ENCODE results near the gene VPS39.

VPS39 gene

GRCh38 chr15:42149493-42150218, 58.4 kb downstream of the VPS39 start:
- H3K27ac Mint-ChIP-seq, result no peak overlapping the region
- no peaks in the 10 kb centered on the region for H3K4me1 Mint-ChIP-seq (ENCODE audit: low read depth)
- no peaks in the 10 kb centered on the region for H3K9me3 Mint-ChIP-seq
- DNase-seq, result no peak
- H3K27me3 Mint-ChIP-seq, result peaks cover 2% of the 10 kb centered on the region
- no peaks in the 10 kb centered on the region for H3K36me3 Mint-ChIP-seq (ENCODE audit: low read depth)
- H3K4me3 Mint-ChIP-seq, result no peak overlapping the region

DNA sequence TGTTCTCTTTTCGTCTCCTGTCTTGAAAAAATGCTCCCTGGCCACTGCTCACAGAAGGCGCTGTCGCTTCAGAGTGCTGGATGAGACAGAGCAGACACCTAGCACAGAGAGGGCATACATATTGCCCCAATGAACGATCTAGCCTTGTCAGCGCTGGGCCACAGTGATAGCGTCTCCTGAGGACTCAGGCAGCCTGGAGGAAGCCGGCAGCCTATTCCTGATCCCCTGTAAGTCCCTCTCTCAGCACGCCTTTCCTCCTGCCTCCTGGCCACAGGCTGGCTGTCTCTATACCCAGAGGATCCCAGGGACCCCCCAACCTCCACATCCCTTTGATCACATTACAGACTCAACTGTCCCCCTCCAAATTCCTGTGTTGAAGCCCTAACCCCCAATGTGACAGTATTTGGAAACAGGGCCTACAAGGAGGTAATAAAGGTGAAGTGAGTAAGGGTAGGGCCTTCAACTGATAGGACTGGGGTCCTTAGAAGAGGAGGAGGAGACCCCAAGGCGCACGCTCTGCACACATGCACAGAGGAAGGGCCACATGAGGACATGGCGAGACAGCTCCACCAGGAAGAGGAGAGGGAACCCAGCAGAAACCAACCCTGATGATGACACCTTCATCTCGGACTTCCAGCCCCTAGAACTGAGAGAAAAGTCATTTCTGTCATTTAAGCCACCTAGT, 59.2 kb downstream of the VPS39 start:
- Mint-ChIP-seq H3K4me1 (ENCODE audit: low read depth) (no peaks in the 10 kb centered on the region), H3K36me3 (ENCODE audit: low read depth) (no peaks in the 10 kb centered on the region), H3K4me3 (no peak overlapping the region), H3K27me3 (peaks cover 2% of the 10 kb centered on the region), H3K9me3 (no peaks in the 10 kb centered on the region), H3K27ac (no peak overlapping the region)
- DNase-seq, result no peak

DNA sequence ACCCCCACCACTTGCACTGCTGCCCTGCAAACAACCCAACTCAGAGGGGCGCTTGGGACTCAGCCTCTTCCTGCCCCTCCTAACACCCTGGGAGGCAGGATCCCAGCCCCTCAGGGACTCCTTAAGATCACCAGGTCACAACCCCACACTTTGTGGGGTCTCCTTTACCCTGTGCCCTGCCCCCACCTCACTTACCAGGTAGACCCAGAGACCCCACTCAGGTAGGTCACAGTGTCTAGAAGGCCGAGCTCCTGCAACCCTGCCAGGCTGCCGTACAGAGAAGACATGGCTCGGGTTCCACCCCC, 60.7 kb downstream of the VPS39 start:
- Mint-ChIP-seq H3K36me3 (ENCODE audit: low read depth) (no peaks in the 10 kb centered on the region), H3K27me3 (peaks cover 2% of the 10 kb centered on the region), H3K27ac (no peak overlapping the region), H3K4me3 (no peak overlapping the region), H3K4me1 (ENCODE audit: low read depth) (no peaks in the 10 kb centered on the region), H3K9me3 (no peaks in the 10 kb centered on the region)
- DNase-seq, result no peak

DNA sequence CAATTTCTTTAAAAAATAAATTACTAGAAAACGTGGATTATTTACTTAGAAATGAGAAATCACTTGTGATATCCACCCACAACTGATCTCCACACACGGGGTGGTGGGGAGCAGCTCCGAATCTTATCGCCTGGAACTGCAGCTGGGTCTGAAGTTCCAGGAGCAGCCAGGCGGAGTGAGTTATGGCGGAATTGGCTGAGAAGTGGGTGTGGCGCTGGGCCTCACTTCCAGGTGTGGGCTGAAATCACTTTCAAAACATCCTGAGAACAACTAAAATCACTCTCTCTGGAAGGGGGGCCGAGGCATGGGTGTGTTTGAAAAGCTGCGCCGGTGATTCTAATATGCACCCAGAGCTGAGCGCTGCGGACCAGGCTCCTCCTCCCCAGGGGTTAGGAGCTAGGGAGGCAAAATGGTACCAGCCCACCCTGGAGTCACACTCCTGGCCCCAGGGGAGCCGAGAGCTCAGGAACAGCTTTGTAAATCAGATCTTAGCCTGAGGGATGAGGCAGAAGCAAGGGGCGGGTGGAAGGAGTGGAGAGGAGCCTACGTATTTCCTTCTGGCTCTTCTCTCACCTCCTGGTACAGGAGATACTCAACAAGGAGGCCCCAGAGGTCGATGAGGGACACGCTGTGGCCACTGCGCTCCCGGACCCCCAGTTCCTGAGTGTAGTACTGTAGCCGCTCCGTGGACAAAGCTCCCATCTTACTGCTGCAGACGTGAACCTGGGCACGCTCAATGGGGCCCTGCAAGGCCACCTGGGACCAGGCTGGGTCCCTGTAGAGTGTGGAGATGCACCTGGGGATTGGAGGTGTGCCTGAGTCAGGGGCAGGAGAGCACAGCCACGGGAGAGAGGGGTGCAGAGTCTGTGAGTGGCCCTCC, 61.3 kb downstream of the VPS39 start:
- H3K9me3 Mint-ChIP-seq, result no peaks in the 10 kb centered on the region
- DNase-seq, result no peak
- H3K27ac Mint-ChIP-seq, result no peak overlapping the region
- H3K4me1 Mint-ChIP-seq (ENCODE audit: low read depth), result no peaks in the 10 kb centered on the region
- H3K4me3 Mint-ChIP-seq, result no peak overlapping the region
- H3K36me3 Mint-ChIP-seq (ENCODE audit: low read depth), result no peaks in the 10 kb centered on the region
- peaks cover 2% of the 10 kb centered on the region for H3K27me3 Mint-ChIP-seq

- Mint-ChIP-seq H3K27ac (no peak overlapping the region), H3K27me3 (peaks cover 2% of the 10 kb centered on the region), H3K4me3 (no peak overlapping the region), H3K36me3 (ENCODE audit: low read depth) (no peaks in the 10 kb centered on the region), H3K4me1 (ENCODE audit: low read depth) (no peaks in the 10 kb centered on the region), H3K9me3 (no peaks in the 10 kb centered on the region)
- DNase-seq, result no peak
These were observed 62.3 kb downstream of the VPS39 start for GRCh38 chr15:42145546-42146455.

GRCh38 chr15:42144841-42145375, 63.2 kb downstream of the VPS39 start:
- no peak overlapping the region for H3K27ac Mint-ChIP-seq

GRCh38 chr15:42143866-42144625, 64.1 kb downstream of the VPS39 start:
- no peaks in the 10 kb centered on the region for H3K4me1 Mint-ChIP-seq (ENCODE audit: low read depth)
- no peak overlapping the region for H3K27ac Mint-ChIP-seq
- H3K9me3 Mint-ChIP-seq, result no peaks in the 10 kb centered on the region
- H3K27me3 Mint-ChIP-seq, result peaks cover 2% of the 10 kb centered on the region
- H3K36me3 Mint-ChIP-seq (ENCODE audit: low read depth), result no peaks in the 10 kb centered on the region
- no peak for DNase-seq
- no peak overlapping the region for H3K4me3 Mint-ChIP-seq

More at GRCh38 chr15:42144841-42145375, 63.2 kb downstream of the VPS39 start:
- Mint-ChIP-seq H3K4me1 (ENCODE audit: low read depth) (no peaks in the 10 kb centered on the region), H3K4me3 (no peak overlapping the region), H3K36me3 (ENCODE audit: low read depth) (no peaks in the 10 kb centered on the region), H3K9me3 (no peaks in the 10 kb centered on the region), H3K27me3 (peaks cover 2% of the 10 kb centered on the region)
- no peak for DNase-seq

DNA sequence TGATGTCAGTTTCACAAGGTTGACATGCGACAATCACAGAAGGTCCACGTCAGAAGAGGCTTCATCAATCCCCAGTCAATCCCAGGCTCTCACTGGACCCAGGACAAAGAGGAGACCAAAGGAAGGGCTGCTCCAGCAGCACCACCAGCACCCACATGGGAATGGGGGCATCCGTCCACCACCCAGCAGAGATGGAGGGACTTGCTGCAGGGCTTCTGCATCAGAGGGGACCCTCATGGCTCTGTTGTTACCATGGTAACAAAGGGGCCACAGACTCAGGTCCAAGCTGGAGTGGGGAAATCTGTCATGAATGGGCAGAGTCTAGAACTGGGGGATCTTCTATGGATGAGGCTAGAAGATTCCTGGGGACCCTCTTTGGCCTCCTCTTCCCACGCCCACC, 64.7 kb downstream of the VPS39 start:
- no peak overlapping the region for H3K4me3 Mint-ChIP-seq
- H3K36me3 Mint-ChIP-seq (ENCODE audit: low read depth), result no peaks in the 10 kb centered on the region
- no peak for DNase-seq
- H3K4me1 Mint-ChIP-seq (ENCODE audit: low read depth), result no peaks in the 10 kb centered on the region
- peaks cover 2% of the 10 kb centered on the region for H3K27me3 Mint-ChIP-seq
- H3K9me3 Mint-ChIP-seq, result no peaks in the 10 kb centered on the region
- H3K27ac Mint-ChIP-seq, result no peak overlapping the region

- no peak overlapping the region for H3K27ac Mint-ChIP-seq
- H3K27me3 Mint-ChIP-seq, result peaks cover 2% of the 10 kb centered on the region
These were observed 66.1 kb downstream of the VPS39 start for GRCh38 chr15:42141795-42142667.

DNA sequence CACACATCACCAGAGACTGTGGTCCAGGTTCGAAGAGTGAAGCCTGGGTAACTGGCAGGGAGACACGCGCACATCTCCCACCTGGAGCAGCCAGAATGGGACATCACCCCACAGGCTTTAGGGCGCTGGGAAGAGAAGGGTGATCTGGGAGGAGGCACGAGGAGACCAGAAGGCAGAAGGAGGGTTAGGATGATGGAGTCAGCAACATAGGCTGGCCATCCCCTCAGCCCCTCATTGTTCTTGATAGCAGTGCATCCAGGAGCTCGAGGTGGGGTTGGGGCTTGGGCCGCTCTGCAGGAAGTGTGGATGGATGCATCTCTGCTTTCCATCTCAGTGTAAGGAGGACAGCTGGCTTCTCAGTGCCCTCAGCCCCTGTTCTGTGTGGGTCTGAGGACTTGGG, 66.9 kb downstream of the VPS39 start:
- Mint-ChIP-seq H3K9me3 (no peaks in the 10 kb centered on the region), H3K27me3 (peaks cover 2% of the 10 kb centered on the region), H3K27ac (no peak overlapping the region), H3K4me1 (ENCODE audit: low read depth) (peaks cover 2% of the 10 kb centered on the region), H3K36me3 (ENCODE audit: low read depth) (no peaks in the 10 kb centered on the region), H3K4me3 (no peak overlapping the region)
- no peak for DNase-seq

More at GRCh38 chr15:42141795-42142667, 66.1 kb downstream of the VPS39 start:
- Mint-ChIP-seq H3K4me3 (no peak overlapping the region), H3K9me3 (no peaks in the 10 kb centered on the region), H3K36me3 (ENCODE audit: low read depth) (no peaks in the 10 kb centered on the region), H3K4me1 (ENCODE audit: low read depth) (peaks cover 2% of the 10 kb centered on the region)
- no peak for DNase-seq

GRCh38 chr15:42140383-42141070, 67.6 kb downstream of the VPS39 start:
- Mint-ChIP-seq H3K27ac (no peak overlapping the region), H3K36me3 (ENCODE audit: low read depth) (no peaks in the 10 kb centered on the region), H3K4me1 (ENCODE audit: low read depth) (peaks cover 2% of the 10 kb centered on the region), H3K27me3 (peaks cover 2% of the 10 kb centered on the region), H3K4me3 (no peak overlapping the region), H3K9me3 (no peaks in the 10 kb centered on the region)
- no peak for DNase-seq

GRCh38 chr15:42139596-42139995, 68.5 kb downstream of the VPS39 start:
- Mint-ChIP-seq H3K4me3 (no peak overlapping the region), H3K27me3 (no peaks in the 10 kb centered on the region), H3K9me3 (no peaks in the 10 kb centered on the region), H3K36me3 (ENCODE audit: low read depth) (no peaks in the 10 kb centered on the region), H3K4me1 (ENCODE audit: low read depth) (peaks cover 2% of the 10 kb centered on the region), H3K27ac (no peak overlapping the region)
- no peak for DNase-seq
